HCT116 (cell line): Measurements from ENCODE around the gene PKNOX2. TPM values are rescaled to one million over a fixed set of nuclear protein-coding genes. Genes with fewer than 3 reads are reported as not detected.

Experiments used
- ATAC-seq: fragments of 200-7000 bp; cut with Tn5 transposase; 2 replicates; pipeline ENCODE4 v1.9.1; 2020; ENCODE audit warnings: mild to moderate bottlenecking, moderate library complexity
- BruUV-seq: library from RNA; stranded (reverse); fragments of 400-500 nt; replicated peaks from 2 replicates; lab custom pipeline; 2021; lab: Mats Ljungman, UMichigan
- CTCF ChIA-PET: fragments of 300-600 bp; sonication (Branson Sonifier 250); formaldehyde crosslinking; loops from one replicate; lab custom pipeline; 2021; ENCODE audit warnings: antibody characterized with exemption; lab: Charles Lee
- POLR2A ChIA-PET: fragments of 300-600, 350-600 bp; sonication (Branson Sonifier 250); formaldehyde crosslinking; loops from one replicate; lab custom pipeline; 2021; ENCODE audit warnings: antibody characterized with exemption; lab: Charles Lee
- RAD21 ChIA-PET, 2 experiments: fragments of 300-600 bp; sonication (Branson Sonifier 250); formaldehyde crosslinking; loops; one replicate each; lab custom pipeline; 2023; ENCODE audit warnings: low total read pairs in 2 of 2; ENCODE audit not compliant: uncharacterized antibody in 2 of 2, unreplicated experiment in 2 of 2, low non-redundant PET in 1 of 2; lab: Charles Lee
- DNase-seq: peaks from one replicate; pipeline ENCODE4 v3.0.0-alpha.2; 2010; ENCODE audit warnings: low read depth, low spot score
- H2AFZ ChIP-seq: fragments of 200-600 bp; shearing (Covaris generic), sonication (generic); 2 replicates; pipeline ENCODE4 v1.6.1; 2017; ENCODE audit warnings: low read depth, mixed run types, mixed read lengths, antibody characterized with exemption, low read length; ENCODE audit not compliant: poor library complexity, severe bottlenecking
- H3K27ac ChIP-seq: 2 replicates; pipeline ENCODE4 v1.5.1; 2012; ENCODE audit warnings: low read depth, low read length
- H3K27me3 ChIP-seq: fragments of 200-600 bp; sonication (generic); 2 replicates; pipeline ENCODE4 v1.6.1; 2016; ENCODE audit warnings: mixed run types, low read length, mixed read lengths; ENCODE audit not compliant: insufficient read depth
- H3K36me3 ChIP-seq, 2 experiments: fragments of 200-500 bp in 1 of 2; fragments of 200-600 bp in 1 of 2; sonication (Bioruptor generic) in 1 of 2; sonication (generic) in 1 of 2; 2 replicates each; pipeline versions ENCODE4 v1.5.1 to v1.6.1; 2014 to 2016; ENCODE audit warnings: low read length in 2 of 2, inconsistent platforms in 1 of 2, mixed read lengths in 1 of 2, mixed run types in 1 of 2; ENCODE audit not compliant: insufficient read depth in 2 of 2, control insufficient read depth in 1 of 2
- H3K4me1 ChIP-seq, 2 experiments: fragments of 200-600 bp in 1 of 2; sonication (generic) in 1 of 2; 2 replicates each; pipeline versions ENCODE4 v1.5.1 to v1.6.1; 2012 to 2017; ENCODE audit warnings: low read length in 2 of 2, inconsistent platforms in 1 of 2, mild to moderate bottlenecking in 1 of 2, mixed read lengths in 1 of 2, mixed run types in 1 of 2, moderate library complexity in 1 of 2; ENCODE audit not compliant: insufficient read depth in 2 of 2, control insufficient read depth in 1 of 2
- H3K4me2 ChIP-seq: fragments of 200-600 bp; sonication (generic); 2 replicates; pipeline ENCODE4 v1.6.1; 2017; ENCODE audit warnings: mixed run types, low read length, mixed read lengths
- H3K4me3 ChIP-seq, 2 experiments: fragments of 200-600 bp in 1 of 2; sonication (generic) in 1 of 2; replicated peaks in 1 of 2; 2 replicates each; pipeline ENCODE4 v1.5.1; 2011 to 2016; ENCODE audit warnings: low read length in 2 of 2, control low read depth in 1 of 2, low read depth in 1 of 2, mild to moderate bottlenecking in 1 of 2, mixed read lengths in 1 of 2, mixed run types in 1 of 2
- H3K79me2 ChIP-seq: fragments of 200-600 bp; sonication (generic); 2 replicates; pipeline ENCODE4 v1.6.1; 2017; ENCODE audit warnings: mild to moderate bottlenecking, mixed run types, low read length, moderate library complexity, mixed read lengths; ENCODE audit not compliant: insufficient read depth
- H3K9ac ChIP-seq: fragments of 200-600 bp; sonication (generic); 2 replicates; pipeline ENCODE4 v1.6.1; 2016; ENCODE audit warnings: low read length, mixed read lengths
- H3K9me2 ChIP-seq: fragments of 200-600 bp; sonication (generic), shearing (Covaris generic); 2 replicates; pipeline ENCODE4 v1.6.1; 2017; ENCODE audit warnings: mixed run types, mild to moderate bottlenecking, moderate library complexity; ENCODE audit not compliant: insufficient read depth
- H3K9me3 ChIP-seq, 2 experiments: fragments of 200-500 bp in 1 of 2; fragments of 200-600 bp in 1 of 2; sonication (Bioruptor generic) in 1 of 2; sonication (generic) in 1 of 2; 2 replicates each; pipeline ENCODE4 v1.6.1; 2014 to 2017; ENCODE audit warnings: low read length in 2 of 2, mixed read lengths in 2 of 2, inconsistent platforms in 1 of 2, low read depth in 1 of 2, mild to moderate bottlenecking in 1 of 2, mixed run types in 1 of 2, moderate library complexity in 1 of 2; ENCODE audit not compliant: control insufficient read depth in 1 of 2, insufficient read depth in 1 of 2
- H4K20me1 ChIP-seq: fragments of 200-600 bp; sonication (generic), shearing (Covaris generic); 2 replicates; pipeline ENCODE4 v1.6.1; 2017; ENCODE audit warnings: mixed run types, mild to moderate bottlenecking, moderate library complexity; ENCODE audit not compliant: insufficient read depth
- CBX3 ChIP-seq: IDR thresholded peaks from 2 replicates; pipeline ENCODE4 v1.6.1; 2012; ENCODE audit warnings: low read depth
- CTCF ChIP-seq, 3 experiments: fragments of 200-600 bp in 1 of 3; sonication (generic) in 1 of 3; IDR thresholded peaks in 2 of 3; conservative IDR thresholded peaks in 1 of 3; 2 replicates each; pipeline ENCODE4 v1.5.1; 2012 to 2017; ENCODE audit warnings: low read depth in 2 of 3, low read length in 2 of 3, antibody characterized with exemption in 1 of 3, borderline replicate concordance in 1 of 3, control low read depth in 1 of 3, mild to moderate bottlenecking in 1 of 3, mixed read lengths in 1 of 3, mixed run types in 1 of 3, moderate library complexity in 1 of 3; ENCODE audit not compliant: insufficient read depth in 1 of 3
- EZH2 ChIP-seq: fragments of 200-600 bp; sonication (generic); IDR thresholded peaks from 2 replicates; pipeline ENCODE4 v1.6.1; 2017; ENCODE audit warnings: antibody characterized with exemption, mixed run types
- MAX ChIP-seq: IDR thresholded peaks from 2 replicates; pipeline ENCODE4 v1.6.1; 2012
- POLR2A ChIP-seq: IDR thresholded peaks from 2 replicates; pipeline ENCODE4 v1.7.0; 2011; ENCODE audit warnings: borderline replicate concordance; ENCODE audit not compliant: insufficient read depth, insufficient read length; ENCODE audit errors: extremely low read depth
- POLR2AphosphoS5 ChIP-seq: IDR thresholded peaks from 2 replicates; pipeline ENCODE4 v1.6.1; 2011; ENCODE audit warnings: mild to moderate bottlenecking, low read depth, low read length, moderate library complexity
- RAD21 ChIP-seq: IDR thresholded peaks from 2 replicates; pipeline ENCODE4 v1.6.1; 2012; ENCODE audit warnings: low read depth, mild to moderate bottlenecking
- SIN3A ChIP-seq: IDR thresholded peaks from 2 replicates; pipeline ENCODE4 v1.6.1; 2012; ENCODE audit warnings: low read depth
- SP1 ChIP-seq: IDR thresholded peaks from 2 replicates; pipeline ENCODE4 v1.6.1; 2012; ENCODE audit warnings: low read depth
- SRF ChIP-seq: IDR thresholded peaks from 2 replicates; pipeline ENCODE4 v1.6.1; 2012; ENCODE audit warnings: low read depth
- TCF7L2 ChIP-seq: IDR thresholded peaks from 2 replicates; pipeline ENCODE4 v1.7.0; 2011; ENCODE audit warnings: borderline replicate concordance, inconsistent platforms; ENCODE audit not compliant: insufficient read depth, insufficient read length; ENCODE audit errors: extremely low read depth
- ZFX ChIP-seq: fragments of 450-650 bp; IDR thresholded peaks from 2 replicates; pipeline ENCODE4 v1.6.1; 2017
- ZNF274 ChIP-seq: fragments of 200-500 bp; sonication (Bioruptor generic); IDR thresholded peaks from 2 replicates; pipeline ENCODE4 v1.6.1; 2014; ENCODE audit warnings: mild to moderate bottlenecking, low read depth, low read length, inconsistent platforms
- intact Hi-C: fragments of 100-400 bp; cut with micrococcal nuclease; formaldehyde crosslinking; loops from 2 replicates; pipeline ENCODE4 v1.10.0; 2022
- total RNA-seq: library from RNA; stranded (reverse); gene quantifications from one replicate; pipeline ENCODE4 v1.2.1, GENCODE V29; 2021; ENCODE audit not compliant: unreplicated experiment
- TF ChIP-seq, protein P1 (sequence below): IDR thresholded peaks from 2 replicates; pipeline ENCODE4 v1.6.1; 2011; ENCODE audit warnings: mild to moderate bottlenecking, low read length, moderate library complexity; ENCODE audit not compliant: insufficient replicate concordance; ENCODE audit errors: extremely low read depth
- TF ChIP-seq, protein P2 (sequence below): IDR thresholded peaks from 2 replicates; pipeline ENCODE4 v1.6.1; 2012; ENCODE audit warnings: low read depth

Gene PKNOX2
- total RNA-seq, 1 experiment from 2014 or later, result 0.20 TPM

DNA sequence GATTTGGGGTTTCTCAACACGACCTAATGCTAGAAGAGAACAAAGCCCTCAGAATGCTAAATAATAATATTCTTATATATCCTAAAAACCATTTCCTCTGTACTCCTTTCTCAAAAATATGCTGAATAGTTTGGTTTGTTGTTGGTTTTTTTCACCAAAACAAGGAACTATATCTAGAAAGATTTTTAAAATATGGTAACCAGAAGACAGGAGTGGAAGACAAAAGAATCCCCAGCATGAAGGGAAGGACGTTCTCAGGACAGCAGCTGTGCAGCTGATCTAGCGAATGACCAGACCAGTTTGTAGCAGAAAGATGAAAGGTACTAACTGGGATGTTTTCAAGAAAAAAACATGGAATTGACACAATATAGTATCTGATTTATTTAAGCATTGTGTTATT is 312.2 kb downstream of the PKNOX2 start:
- Histone ChIP-seq H3K27ac (no peak overlapping the region), H3K4me2 (no peak overlapping the region), H3K36me3 (no peaks in the 10 kb centered on the region), H4K20me1 (no peaks in the 10 kb centered on the region; the same call in 1 of the 2 replicates), H2AFZ (no peak overlapping the region), H3K9ac (no peak overlapping the region), H3K4me3 (no peak overlapping the region), H3K9me3 (no peaks in the 10 kb centered on the region), H3K4me1 (no peaks in the 10 kb centered on the region), H3K9me2 (no peaks in the 10 kb centered on the region), H3K27me3 (no peaks in the 10 kb centered on the region), H3K79me2 (no peaks in the 10 kb centered on the region)
- DNase-seq (no peak), ATAC-seq (no peak)
- RAD21 ChIA-PET, result no interaction called here
- TF ChIP-seq TCF7L2 (no peak), CBX3 (no peak), CTCF (IDR thresholded peaks at IDR 0.05 in 2 of 3, conservative IDR thresholded peaks at IDR 0.05 in 1 of 3; ENCODE audit: borderline replicate concordance in 1 of 3, insufficient read depth in 1 of 3, low read depth in 2 of 3, low read length in 2 of 3) (no peak), EZH2 (no peak), POLR2A (no peak), ZFX (no peak), SP1 (no peak), RAD21 (no peak), SRF (no peak), POLR2AphosphoS5 (no peak), MAX (no peak), ZNF274 (no peak), SIN3A (no peak)
- TF ChIP-seq, protein P1, sequence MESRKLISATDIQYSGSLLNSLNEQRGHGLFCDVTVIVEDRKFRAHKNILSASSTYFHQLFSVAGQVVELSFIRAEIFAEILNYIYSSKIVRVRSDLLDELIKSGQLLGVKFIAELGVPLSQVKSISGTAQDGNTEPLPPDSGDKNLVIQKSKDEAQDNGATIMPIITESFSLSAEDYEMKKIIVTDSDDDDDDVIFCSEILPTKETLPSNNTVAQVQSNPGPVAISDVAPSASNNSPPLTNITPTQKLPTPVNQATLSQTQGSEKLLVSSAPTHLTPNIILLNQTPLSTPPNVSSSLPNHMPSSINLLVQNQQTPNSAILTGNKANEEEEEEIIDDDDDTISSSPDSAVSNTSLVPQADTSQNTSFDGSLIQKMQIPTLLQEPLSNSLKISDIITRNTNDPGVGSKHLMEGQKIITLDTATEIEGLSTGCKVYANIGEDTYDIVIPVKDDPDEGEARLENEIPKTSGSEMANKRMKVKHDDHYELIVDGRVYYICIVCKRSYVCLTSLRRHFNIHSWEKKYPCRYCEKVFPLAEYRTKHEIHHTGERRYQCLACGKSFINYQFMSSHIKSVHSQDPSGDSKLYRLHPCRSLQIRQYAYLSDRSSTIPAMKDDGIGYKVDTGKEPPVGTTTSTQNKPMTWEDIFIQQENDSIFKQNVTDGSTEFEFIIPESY, result no peak
- TF ChIP-seq, protein P2, sequence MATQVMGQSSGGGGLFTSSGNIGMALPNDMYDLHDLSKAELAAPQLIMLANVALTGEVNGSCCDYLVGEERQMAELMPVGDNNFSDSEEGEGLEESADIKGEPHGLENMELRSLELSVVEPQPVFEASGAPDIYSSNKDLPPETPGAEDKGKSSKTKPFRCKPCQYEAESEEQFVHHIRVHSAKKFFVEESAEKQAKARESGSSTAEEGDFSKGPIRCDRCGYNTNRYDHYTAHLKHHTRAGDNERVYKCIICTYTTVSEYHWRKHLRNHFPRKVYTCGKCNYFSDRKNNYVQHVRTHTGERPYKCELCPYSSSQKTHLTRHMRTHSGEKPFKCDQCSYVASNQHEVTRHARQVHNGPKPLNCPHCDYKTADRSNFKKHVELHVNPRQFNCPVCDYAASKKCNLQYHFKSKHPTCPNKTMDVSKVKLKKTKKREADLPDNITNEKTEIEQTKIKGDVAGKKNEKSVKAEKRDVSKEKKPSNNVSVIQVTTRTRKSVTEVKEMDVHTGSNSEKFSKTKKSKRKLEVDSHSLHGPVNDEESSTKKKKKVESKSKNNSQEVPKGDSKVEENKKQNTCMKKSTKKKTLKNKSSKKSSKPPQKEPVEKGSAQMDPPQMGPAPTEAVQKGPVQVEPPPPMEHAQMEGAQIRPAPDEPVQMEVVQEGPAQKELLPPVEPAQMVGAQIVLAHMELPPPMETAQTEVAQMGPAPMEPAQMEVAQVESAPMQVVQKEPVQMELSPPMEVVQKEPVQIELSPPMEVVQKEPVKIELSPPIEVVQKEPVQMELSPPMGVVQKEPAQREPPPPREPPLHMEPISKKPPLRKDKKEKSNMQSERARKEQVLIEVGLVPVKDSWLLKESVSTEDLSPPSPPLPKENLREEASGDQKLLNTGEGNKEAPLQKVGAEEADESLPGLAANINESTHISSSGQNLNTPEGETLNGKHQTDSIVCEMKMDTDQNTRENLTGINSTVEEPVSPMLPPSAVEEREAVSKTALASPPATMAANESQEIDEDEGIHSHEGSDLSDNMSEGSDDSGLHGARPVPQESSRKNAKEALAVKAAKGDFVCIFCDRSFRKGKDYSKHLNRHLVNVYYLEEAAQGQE, result no peak
- POLR2A ChIA-PET, result no interaction called here
- no TSS peak for BruUV-seq
- intact Hi-C loops, result no loop called here
- CTCF ChIA-PET, result no interaction called here
